C1 segment of cervical spinal cord (tissue), 14 donors: Measurements from ENCODE around the gene DNASE1.
"Not testable (repeated sequence)": the region's sequence is repeated elsewhere in the genome, so short reads cannot be mapped to it uniquely, and the experiment has no call there.

ENCODE experiments used
- DNase-seq, 14 donors: peaks; one replicate each; lab custom pipeline; 2025; lab: John Stamatoyannopoulos, UW

Gene DNASE1, protein sequence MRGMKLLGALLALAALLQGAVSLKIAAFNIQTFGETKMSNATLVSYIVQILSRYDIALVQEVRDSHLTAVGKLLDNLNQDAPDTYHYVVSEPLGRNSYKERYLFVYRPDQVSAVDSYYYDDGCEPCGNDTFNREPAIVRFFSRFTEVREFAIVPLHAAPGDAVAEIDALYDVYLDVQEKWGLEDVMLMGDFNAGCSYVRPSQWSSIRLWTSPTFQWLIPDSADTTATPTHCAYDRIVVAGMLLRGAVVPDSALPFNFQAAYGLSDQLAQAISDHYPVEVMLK

DNA sequence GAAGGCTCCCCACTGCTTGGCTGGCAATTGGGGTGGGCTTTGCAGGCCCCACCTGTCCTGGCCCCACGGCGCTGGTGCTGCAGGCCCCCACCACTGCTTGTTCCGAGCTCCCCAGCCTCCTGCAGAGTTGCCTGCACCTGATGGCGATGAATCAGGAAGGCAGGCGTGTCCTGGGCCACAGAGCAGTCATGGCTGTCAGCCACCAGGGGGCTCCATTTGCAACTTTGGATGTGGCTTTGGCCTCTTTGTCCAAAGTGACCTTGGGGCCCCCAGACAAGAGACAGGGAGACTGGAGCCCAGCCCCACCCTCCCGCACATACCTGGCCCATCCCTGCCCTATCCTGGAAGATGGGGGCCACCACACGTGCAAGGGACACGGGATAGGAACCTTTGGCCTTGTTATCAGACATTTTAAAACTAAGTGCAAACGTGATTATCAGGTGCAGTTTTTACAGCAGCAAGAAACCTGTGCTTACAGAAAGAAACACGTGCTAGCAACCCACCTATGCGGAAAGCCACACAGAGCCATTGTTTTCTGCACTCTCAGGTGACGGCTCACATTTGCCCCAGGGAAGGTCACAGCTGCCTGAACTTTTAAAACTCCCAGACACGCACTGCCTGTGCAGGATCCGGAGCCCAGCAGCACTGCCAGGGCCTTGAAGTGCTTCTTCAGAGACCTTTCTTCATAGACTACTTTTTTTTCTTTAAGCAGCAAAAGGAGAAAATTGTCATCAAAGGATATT lies at the start of gene DNASE1:
DNASE1 (plus strand) TSS at position 443 of the 743 bp plus-strand sequence. CDS start 683 bp downstream, outside the sequence.
- DNase-seq, result peak in 6 of 14 donors; percentile 1 to 35 (median 14)

- DNase-seq, result peak in 1 of 14 donors; percentile 88
Observed at GRCh38 chr16:3606441-3606840, 48.0 kb upstream of the DNASE1 start.

DNA sequence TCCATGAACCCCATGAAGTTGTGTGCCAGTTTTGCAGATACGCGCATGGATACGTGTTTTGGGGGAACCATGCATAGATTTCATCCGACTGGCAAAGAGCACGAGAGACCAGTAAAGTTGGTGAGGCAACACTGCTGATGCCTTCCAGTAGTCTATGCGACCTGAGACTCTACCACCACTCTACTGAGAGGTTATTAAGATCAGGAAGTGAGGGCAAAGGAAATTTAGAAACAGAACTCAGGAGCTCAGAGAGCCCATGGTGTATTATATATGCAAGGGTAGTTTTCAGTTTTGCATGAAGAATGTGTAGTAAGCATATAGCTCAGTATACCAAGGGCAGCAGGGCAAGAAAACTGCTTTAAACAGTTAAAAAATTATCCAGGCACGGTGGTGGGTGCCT lies 47.3 kb upstream of the DNASE1 start:
- DNase-seq, result peak in 1 of 14 donors; percentile 10

DNA sequence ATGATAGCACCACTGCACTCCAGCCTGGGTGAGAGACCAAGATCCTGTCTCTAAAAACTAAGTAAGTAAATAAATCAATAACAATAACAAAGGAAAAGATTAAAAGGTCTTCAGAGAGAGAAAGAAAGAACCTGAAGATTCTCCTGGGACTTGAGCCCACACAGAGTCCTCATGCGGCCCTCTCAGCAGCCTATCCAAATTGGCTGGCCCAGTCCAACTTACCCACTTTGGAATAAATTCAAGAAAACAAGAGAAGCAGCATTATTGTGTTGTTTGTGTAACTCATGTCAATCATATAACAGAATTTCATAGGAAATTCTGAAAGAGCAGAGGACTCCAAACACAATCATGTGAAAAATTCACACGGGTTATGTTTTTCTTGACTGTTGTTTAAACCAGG lies 46.9 kb upstream of the DNASE1 start:
- no peak for DNase-seq

DNA sequence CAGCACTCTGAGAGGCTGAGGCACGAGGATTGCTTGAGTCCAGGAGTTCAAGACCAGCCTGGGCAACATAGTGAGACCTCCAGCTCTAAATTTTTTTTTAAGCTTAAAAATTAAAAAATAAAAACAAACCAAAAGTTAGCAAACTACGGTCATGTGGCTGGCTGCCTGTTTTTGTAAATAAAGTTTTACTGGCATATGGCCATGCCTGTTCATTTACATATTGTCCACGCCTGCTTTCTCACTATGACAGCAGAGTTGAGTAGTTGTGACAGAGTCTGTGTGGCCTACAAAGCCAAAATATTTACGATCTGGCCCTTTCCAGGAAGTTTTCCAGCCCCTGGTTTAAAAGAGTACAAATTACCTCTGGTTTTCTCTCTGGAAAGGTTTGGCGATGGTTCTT lies 46.4 kb upstream of the DNASE1 start:
- no peak for DNase-seq

DNA sequence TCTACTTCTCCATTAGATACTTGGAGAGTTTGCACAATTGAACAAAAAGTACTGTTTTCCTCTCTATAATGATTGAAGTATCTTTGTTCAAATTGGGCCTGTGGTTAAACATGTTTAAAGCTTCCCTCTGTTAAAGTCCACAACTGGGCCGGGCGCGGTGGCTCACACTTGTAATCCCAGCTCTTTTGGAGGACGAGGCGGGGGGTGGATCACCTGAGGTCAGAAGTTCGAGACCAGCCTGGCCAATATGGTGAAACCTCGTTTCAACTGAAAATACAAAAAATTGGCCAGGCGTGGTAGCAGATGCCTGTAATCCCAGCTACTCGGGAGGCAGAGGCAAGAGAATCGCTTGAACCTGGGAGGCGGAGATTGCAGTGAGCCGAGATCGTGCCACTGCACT lies 45.5 kb upstream of the DNASE1 start:
- DNase-seq, result not testable (repeated sequence)

DNA sequence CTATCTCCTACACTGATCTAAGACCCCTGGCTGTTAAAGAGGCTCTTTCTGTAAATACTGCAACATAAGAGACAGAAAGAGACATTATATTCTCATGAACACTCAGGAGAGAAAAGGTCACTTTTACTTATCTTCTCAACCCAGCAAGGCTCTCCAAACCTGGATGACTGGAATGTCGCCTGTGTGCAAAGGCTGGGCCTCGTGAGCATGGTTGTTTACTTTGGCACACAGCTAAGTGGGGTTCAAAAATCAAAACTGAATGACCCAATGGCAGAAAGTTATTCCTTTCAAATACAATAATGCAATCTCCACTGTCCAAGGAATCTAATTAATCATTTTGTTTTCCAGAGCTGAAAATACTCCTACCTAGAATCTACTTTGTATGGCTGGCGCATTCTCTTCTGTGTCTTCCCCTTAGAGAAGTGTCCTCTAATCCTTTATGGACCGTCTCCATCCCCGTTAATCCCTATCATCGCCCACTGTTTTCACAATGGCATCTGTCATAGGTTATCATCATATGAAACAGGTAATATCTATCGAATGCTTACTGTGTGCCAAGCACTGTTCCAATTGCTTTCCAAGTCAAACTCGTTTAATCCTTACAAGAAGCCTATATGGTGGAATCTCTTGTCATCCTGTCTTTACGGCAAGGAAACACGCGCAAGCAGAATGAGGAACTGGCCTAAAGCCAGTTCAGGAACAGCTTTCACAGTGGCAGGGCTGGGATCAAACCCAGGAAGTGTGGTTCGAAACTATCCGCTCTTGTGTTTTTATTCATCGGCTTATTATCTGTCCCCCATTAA lies 44.4 kb upstream of the DNASE1 start:
- peak in 1 of 14 donors; percentile 40 for DNase-seq

DNA sequence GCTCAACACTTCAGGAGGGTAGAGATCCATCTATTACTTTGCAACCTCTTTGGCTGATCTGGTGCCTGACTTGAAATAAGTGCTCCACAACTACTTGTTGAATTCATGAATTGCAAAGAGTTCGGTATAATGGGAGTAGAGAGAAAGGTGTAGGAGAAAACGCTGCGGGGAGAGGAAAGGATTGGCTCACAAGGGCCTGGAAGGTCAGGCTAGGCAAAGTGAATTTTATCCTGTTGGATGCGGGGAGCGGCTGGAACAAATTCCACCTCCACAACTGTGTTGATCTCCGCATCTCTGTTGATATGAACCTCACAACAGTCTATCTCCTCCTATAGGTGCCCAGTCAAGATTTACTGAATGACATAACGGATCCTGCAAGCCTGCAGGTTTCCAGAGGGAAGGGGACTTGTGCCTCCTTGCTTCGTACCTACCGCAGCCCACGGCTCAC lies 43.8 kb upstream of the DNASE1 start:
- DNase-seq, result peak in 2 of 14 donors; percentile 22 to 56

GRCh38 chr16:3611146-3611975 lies 43.1 kb upstream of the DNASE1 start, which contains the start of gene SLX4:
SLX4 (minus strand) TSS chr16:3611606; CDS start chr16:3608964, 2,642 bp downstream.
- peak; percentile 27 to 93 (median 78) for DNase-seq

DNA sequence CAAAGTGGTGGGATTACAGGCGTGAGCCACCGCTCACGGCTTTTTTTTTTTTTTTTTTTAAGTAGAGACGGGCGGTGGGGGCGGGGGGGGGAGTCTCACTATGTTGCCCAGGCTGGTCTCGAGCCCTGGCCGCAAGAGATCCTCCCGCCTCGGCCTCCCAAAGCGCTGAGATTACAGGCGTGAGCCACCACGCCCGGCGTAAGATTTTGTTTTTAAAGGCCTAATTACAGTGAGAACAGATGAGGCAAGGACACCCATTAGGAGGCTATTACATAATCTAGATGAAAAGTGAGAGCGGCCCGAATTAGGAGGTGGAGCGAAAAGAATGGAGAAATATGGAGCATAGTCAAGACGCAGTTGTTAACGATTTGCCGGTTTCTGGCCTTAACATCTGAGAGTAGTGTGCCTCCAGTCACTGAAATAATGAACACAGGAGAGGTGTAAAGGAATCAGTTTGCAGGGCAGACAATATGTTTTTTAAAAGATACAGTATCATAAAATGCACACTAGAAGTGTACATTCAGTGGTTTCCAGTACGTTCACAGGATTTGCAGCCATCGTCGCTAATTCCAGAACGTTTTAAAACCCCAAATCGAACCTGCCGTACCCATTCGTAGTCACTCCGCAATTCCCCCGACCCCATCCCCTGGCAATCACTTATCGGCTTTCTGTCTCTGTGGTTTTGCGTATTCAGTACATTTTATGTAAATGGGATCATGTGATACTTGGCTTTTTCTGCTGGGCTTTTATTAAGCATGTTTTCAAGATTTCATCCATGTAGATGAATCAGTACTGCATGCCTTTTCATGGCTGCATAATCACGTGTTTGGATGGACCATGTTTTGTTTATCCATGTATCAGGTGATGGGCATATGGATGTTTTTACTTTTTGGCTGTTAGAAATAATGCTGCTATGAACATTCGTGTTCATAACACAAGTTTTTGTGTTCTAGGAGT lies 41.7 kb upstream of the DNASE1 start:
- DNase-seq, result no peak

DNA sequence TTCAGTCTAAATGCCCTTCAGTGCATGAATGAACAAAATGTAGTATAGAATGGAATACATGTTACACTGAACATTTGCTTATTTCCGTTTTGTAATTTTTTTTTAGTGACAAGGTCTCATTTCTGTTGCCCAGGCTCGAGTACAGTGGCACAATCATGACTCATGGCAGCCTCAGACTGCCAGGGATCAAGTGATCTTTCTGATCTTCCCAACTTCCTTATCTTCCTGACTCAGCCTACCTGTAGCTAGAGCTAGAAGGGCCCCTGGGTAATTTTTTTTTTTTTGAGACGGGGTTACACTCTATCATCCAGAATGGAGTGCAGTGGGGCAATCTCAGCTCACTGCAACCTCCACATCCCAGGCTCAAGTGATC lies 35.7 kb upstream of the DNASE1 start:
- DNase-seq, result no peak

- no peak for DNase-seq
Observed at GRCh38 chr16:3623642-3624041, 30.8 kb upstream of the DNASE1 start.

GRCh38 chr16:3625331-3625730 lies 29.2 kb upstream of the DNASE1 start:
- DNase-seq, result no peak

DNA sequence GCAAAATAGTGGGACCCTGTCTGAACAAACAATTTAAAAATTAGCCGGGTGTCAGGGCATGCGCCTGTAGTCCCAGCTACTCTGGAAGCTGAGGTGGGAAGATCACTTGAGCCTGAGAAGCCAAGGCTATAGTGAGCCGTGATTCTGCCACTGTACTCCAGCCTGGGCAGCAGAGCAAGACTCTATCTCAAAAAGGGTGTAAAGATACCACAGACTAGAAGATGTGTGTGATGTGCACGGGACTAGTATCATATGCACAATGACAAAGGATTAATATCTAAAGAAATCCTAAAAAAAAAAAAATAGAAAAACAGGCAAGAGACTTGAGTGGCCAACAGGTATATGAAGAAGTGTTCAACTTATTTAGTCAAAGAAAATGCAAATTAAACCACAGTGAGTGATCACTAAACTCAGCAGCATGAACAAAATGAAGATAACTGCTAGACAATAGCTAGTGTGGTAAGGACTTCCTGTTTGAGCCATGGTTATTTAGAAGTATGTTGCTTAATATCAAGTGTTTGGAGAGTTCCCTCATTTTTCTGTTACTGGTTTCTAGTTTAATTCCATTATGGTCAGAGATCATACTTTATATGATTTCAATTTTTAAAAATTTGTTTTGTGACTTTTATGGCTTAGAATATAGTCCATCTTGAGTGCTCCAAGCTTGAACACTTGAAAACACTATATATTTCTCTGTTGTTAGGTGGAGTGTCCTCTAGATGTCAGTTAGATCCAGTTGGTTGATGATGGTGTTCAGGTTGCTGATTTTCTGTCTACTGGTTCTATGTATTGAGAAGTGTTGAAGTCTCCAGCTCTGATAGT lies 28.4 kb upstream of the DNASE1 start:
- no peak for DNase-seq

DNA sequence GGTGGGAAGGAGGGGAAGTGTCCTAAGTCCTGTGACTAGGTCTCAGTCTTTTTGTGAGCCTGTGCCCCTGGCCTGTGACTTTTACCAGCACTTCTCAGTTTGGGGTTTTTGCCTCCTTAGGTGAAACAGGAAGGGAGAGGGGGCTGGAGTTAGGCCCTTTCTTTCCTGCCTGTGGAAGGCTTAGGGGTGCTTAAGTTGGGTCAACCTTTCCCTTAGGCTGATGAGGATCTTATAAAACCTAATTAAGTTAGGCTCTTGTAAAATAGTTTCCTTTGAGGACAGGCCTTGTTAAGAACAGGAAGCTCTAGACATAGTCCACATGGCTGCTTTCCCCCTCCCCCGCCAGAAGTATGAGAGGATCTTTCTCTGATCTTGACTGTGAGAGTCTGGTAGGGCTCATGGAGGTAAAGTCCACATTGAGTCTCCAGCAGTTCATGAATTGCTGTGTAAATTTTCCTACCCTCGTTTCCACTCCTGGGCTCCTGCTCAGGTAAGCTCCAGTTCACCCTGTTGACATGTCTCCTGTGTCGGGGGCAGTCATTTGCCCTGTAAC lies 17.0 kb upstream of the DNASE1 start:
- no peak for DNase-seq

- DNase-seq, result no peak
Observed at GRCh38 chr16:3638916-3639644, 15.4 kb upstream of the DNASE1 start.

DNA sequence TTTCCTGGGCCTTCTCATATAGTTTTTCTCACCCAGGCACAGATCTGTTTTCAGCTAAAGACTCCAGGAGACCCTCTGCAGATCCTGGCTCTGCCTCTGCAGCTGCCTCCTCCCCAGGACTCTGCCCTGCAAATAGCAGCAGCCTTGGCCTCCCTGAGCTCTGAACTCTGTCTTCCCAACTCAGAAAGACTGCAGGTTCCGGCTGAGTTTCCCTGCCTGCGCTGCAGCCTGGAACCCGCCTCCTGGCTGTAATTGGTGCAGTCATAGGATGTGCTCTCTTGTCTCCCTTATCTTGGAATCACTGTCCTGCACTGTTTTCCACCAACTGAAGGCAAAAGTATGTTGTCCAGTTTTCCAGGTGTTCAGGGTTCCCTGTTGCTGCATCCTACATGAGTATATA lies 14.3 kb upstream of the DNASE1 start:
- no peak for DNase-seq
